GOT3 (cell line): ENCODE measurements around the gene CCL4.

ENCODE experiments used
- DNase-seq: peaks from one replicate; lab custom pipeline; 2025; ENCODE audit warnings: mixed read lengths; lab: John Stamatoyannopoulos, UW

Gene CCL4

GRCh38 chr17:36144014-36144413 is 40.4 kb downstream of the CCL4 start:
- DNase-seq = no peak

GRCh38 chr17:36144981-36145729 is 41.5 kb downstream of the CCL4 start:
- DNase-seq = no peak

GRCh38 chr17:36147601-36148000 is 44.0 kb downstream of the CCL4 start:
- DNase-seq = no peak

GRCh38 chr17:36148559-36149295 is 45.1 kb downstream of the CCL4 start:
- DNase-seq = no peak

GRCh38 chr17:36149296-36149820 is 45.7 kb downstream of the CCL4 start:
- no peak for DNase-seq

GRCh38 chr17:36151891-36152638 is 48.4 kb downstream of the CCL4 start:
- no peak for DNase-seq

GRCh38 chr17:36152639-36153120 is 49.1 kb downstream of the CCL4 start:
- no peak for DNase-seq

GRCh38 chr17:36153895-36154610 is 50.4 kb downstream of the CCL4 start:
- DNase-seq = no peak
